Panc1 (cell line): Measurements from ENCODE around the gene MYO18B. TPM values are rescaled to one million over a fixed set of nuclear protein-coding genes. Genes with fewer than 3 reads are reported as not detected.

Experiments used
- ATAC-seq: fragments of 200-7000 bp; cut with Tn5 transposase; 2 replicates; pipeline ENCODE4 v1.9.1; 2020; ENCODE audit warnings: mild to moderate bottlenecking, moderate library complexity
- BruUV-seq: library from RNA; stranded (reverse); fragments of 400-500 nt; replicated peaks from 2 replicates; lab custom pipeline; 2021; lab: Mats Ljungman, UMichigan
- CTCF ChIA-PET: fragments of 300-600 bp; sonication (Branson Sonifier 250); formaldehyde crosslinking; loops from one replicate; lab custom pipeline; 2022; ENCODE audit warnings: antibody characterized with exemption; lab: Charles Lee
- POLR2A ChIA-PET: fragments of 300-600 bp; sonication (Branson Sonifier 250); formaldehyde crosslinking; loops from one replicate; lab custom pipeline; 2022; ENCODE audit warnings: antibody characterized with exemption; lab: Charles Lee
- DNase-seq: peaks from one replicate; pipeline ENCODE4 v3.0.0-alpha.2; 2010; ENCODE audit warnings: low read depth, low spot score
- H3K27ac ChIP-seq: 2 replicates; pipeline ENCODE4 v1.5.1; 2011; ENCODE audit warnings: mild to moderate bottlenecking, low read length, inconsistent platforms
- H3K27me3 ChIP-seq: fragments of 200-500 bp; sonication (Bioruptor generic); 2 replicates; pipeline ENCODE4 v1.6.0; 2014; ENCODE audit warnings: low read length, inconsistent platforms; ENCODE audit not compliant: control insufficient read depth, insufficient read depth
- H3K36me3 ChIP-seq: fragments of 200-500 bp; sonication (Bioruptor generic); 2 replicates; pipeline ENCODE4 v1.5.1; 2014; ENCODE audit warnings: inconsistent platforms, mild to moderate bottlenecking, low read length, moderate library complexity; ENCODE audit not compliant: control insufficient read depth, insufficient read depth
- H3K4me1 ChIP-seq: 2 replicates; pipeline ENCODE4 v1.5.1; 2011; ENCODE audit warnings: inconsistent platforms, mild to moderate bottlenecking, low read length, moderate library complexity; ENCODE audit not compliant: control insufficient read depth, insufficient read depth
- H3K4me3 ChIP-seq, 2 experiments: 2 replicates each; pipeline ENCODE4 v1.5.1; 2011 to 2012; ENCODE audit warnings: low read depth in 2 of 2, low read length in 2 of 2, mild to moderate bottlenecking in 2 of 2, inconsistent platforms in 1 of 2, moderate library complexity in 1 of 2
- H3K9me3 ChIP-seq: fragments of 200-500 bp; sonication (Bioruptor generic); 2 replicates; pipeline ENCODE4 v1.5.1; 2014; ENCODE audit warnings: low read depth, mild to moderate bottlenecking, inconsistent platforms, low read length, moderate library complexity; ENCODE audit not compliant: control insufficient read depth, insufficient read depth
- POLR2AphosphoS5 ChIP-seq: IDR thresholded peaks from 2 replicates; pipeline ENCODE4 v1.6.1; 2012; ENCODE audit warnings: mild to moderate bottlenecking, low read depth, low read length, moderate library complexity
- SIN3A ChIP-seq: IDR thresholded peaks from 2 replicates; pipeline ENCODE4 v1.6.1; 2012; ENCODE audit warnings: low read depth, mild to moderate bottlenecking, low read length, moderate library complexity, borderline replicate concordance; ENCODE audit not compliant: insufficient read depth
- TCF7L2 ChIP-seq: IDR thresholded peaks from 2 replicates; pipeline ENCODE4 v1.6.1; 2011; ENCODE audit warnings: mild to moderate bottlenecking, low read depth, low read length, inconsistent platforms
- in situ Hi-C: cut with HindIII; loops from 2 replicates; pipeline ENCODE4 v1.10.0; 2016; ENCODE audit warnings: low sequenced_read_pairs, low pct_unique_long_range_greater_than_20kb
- intact Hi-C: fragments of 100-400 bp; cut with micrococcal nuclease; formaldehyde crosslinking; loops from one replicate; pipeline ENCODE4 v1.10.0; 2022; ENCODE audit not compliant: unreplicated experiment
- total RNA-seq: library from RNA; stranded (reverse); gene quantifications from one replicate; pipeline ENCODE4 v1.2.1, GENCODE V29; 2021; ENCODE audit not compliant: unreplicated experiment
- TF ChIP-seq, protein P1 (sequence below): fragments of 450-650 bp; IDR thresholded peaks from 2 replicates; pipeline ENCODE4 v1.5.1; 2017; ENCODE audit warnings: mild to moderate bottlenecking
- TF ChIP-seq, protein P2 (sequence below), 2 experiments: IDR thresholded peaks; 2 replicates each; pipeline ENCODE4 v1.6.1; 2011 to 2012; ENCODE audit warnings: low read depth in 2 of 2, control low read depth in 1 of 2, low read length in 1 of 2, mild to moderate bottlenecking in 1 of 2, moderate library complexity in 1 of 2; ENCODE audit not compliant: insufficient read depth in 1 of 2

The MYO18B gene
- total RNA-seq, 1 experiment from 2014 or later = not detected

GRCh38 chr22:25762147-25762546 is 20.2 kb downstream of the MYO18B start:
- no TSS peak for BruUV-seq
- no peaks in the 10 kb centered on the region for H3K27me3 ChIP-seq
- intact Hi-C loops (no loop called here), in situ Hi-C loops (no loop called here)
- H3K36me3 ChIP-seq = no peaks in the 10 kb centered on the region
- no peak overlapping the region for H3K27ac ChIP-seq
- ChIA-PET POLR2A (no interaction called here), CTCF (interaction anchor here (0.7 kb wide), 1 partner anchor 196 kb away, joined by 3 read pairs; no protein-coding TSS in a partner anchor)
- no peaks in the 10 kb centered on the region for H3K9me3 ChIP-seq
- no peaks in the 10 kb centered on the region for H3K4me1 ChIP-seq
- DNase-seq (no peak), ATAC-seq (no peak)
- H3K4me3 ChIP-seq = no peak overlapping the region
- TF ChIP-seq, protein P1, sequence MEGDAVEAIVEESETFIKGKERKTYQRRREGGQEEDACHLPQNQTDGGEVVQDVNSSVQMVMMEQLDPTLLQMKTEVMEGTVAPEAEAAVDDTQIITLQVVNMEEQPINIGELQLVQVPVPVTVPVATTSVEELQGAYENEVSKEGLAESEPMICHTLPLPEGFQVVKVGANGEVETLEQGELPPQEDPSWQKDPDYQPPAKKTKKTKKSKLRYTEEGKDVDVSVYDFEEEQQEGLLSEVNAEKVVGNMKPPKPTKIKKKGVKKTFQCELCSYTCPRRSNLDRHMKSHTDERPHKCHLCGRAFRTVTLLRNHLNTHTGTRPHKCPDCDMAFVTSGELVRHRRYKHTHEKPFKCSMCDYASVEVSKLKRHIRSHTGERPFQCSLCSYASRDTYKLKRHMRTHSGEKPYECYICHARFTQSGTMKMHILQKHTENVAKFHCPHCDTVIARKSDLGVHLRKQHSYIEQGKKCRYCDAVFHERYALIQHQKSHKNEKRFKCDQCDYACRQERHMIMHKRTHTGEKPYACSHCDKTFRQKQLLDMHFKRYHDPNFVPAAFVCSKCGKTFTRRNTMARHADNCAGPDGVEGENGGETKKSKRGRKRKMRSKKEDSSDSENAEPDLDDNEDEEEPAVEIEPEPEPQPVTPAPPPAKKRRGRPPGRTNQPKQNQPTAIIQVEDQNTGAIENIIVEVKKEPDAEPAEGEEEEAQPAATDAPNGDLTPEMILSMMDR = no peak
- TF ChIP-seq TCF7L2 (no peak), SIN3A (no peak), POLR2AphosphoS5 (no peak)
- TF ChIP-seq, protein P2, sequence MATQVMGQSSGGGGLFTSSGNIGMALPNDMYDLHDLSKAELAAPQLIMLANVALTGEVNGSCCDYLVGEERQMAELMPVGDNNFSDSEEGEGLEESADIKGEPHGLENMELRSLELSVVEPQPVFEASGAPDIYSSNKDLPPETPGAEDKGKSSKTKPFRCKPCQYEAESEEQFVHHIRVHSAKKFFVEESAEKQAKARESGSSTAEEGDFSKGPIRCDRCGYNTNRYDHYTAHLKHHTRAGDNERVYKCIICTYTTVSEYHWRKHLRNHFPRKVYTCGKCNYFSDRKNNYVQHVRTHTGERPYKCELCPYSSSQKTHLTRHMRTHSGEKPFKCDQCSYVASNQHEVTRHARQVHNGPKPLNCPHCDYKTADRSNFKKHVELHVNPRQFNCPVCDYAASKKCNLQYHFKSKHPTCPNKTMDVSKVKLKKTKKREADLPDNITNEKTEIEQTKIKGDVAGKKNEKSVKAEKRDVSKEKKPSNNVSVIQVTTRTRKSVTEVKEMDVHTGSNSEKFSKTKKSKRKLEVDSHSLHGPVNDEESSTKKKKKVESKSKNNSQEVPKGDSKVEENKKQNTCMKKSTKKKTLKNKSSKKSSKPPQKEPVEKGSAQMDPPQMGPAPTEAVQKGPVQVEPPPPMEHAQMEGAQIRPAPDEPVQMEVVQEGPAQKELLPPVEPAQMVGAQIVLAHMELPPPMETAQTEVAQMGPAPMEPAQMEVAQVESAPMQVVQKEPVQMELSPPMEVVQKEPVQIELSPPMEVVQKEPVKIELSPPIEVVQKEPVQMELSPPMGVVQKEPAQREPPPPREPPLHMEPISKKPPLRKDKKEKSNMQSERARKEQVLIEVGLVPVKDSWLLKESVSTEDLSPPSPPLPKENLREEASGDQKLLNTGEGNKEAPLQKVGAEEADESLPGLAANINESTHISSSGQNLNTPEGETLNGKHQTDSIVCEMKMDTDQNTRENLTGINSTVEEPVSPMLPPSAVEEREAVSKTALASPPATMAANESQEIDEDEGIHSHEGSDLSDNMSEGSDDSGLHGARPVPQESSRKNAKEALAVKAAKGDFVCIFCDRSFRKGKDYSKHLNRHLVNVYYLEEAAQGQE (IDR thresholded peaks at IDR 0.05; ENCODE audit: insufficient read depth in 1 of 2, low read depth in 2 of 2, low read length in 1 of 2) = no peak

GRCh38 chr22:25763239-25763777 is 21.3 kb downstream of the MYO18B start:
- H3K36me3 ChIP-seq = no peaks in the 10 kb centered on the region
- ATAC-seq = no peak
- H3K9me3 ChIP-seq = no peaks in the 10 kb centered on the region
- DNase-seq = no peak
- no peaks in the 10 kb centered on the region for H3K4me1 ChIP-seq
- no peak overlapping the region for H3K4me3 ChIP-seq
- BruUV-seq = no TSS peak
- CTCF ChIA-PET = no interaction called here
- H3K27me3 ChIP-seq = no peaks in the 10 kb centered on the region
- intact Hi-C loops (no loop called here), in situ Hi-C loops (no loop called here)
- POLR2A ChIA-PET = interaction anchor here (0.6 kb wide), 1 partner anchor 287 kb away, joined by 3 read pairs; no protein-coding TSS in a partner anchor
- TF ChIP-seq TCF7L2 (no peak), SIN3A (no peak), POLR2AphosphoS5 (no peak)
- TF ChIP-seq, protein P1 = no peak
- TF ChIP-seq, protein P2 (IDR thresholded peaks at IDR 0.05; ENCODE audit: insufficient read depth in 1 of 2, low read depth in 2 of 2, low read length in 1 of 2) = no peak
- H3K27ac ChIP-seq = no peak overlapping the region
